ENCODE data around the gene PGAP2. TPM values are rescaled to one million over a fixed set of nuclear protein-coding genes. Genes with fewer than 3 reads are reported as not detected.
A peak's percentile ranks its signal among the peaks of the same experiment; 100 is the strongest.

PGAP2 gene
- total RNA-seq, 1 donor, result 15.2 TPM

DNA sequence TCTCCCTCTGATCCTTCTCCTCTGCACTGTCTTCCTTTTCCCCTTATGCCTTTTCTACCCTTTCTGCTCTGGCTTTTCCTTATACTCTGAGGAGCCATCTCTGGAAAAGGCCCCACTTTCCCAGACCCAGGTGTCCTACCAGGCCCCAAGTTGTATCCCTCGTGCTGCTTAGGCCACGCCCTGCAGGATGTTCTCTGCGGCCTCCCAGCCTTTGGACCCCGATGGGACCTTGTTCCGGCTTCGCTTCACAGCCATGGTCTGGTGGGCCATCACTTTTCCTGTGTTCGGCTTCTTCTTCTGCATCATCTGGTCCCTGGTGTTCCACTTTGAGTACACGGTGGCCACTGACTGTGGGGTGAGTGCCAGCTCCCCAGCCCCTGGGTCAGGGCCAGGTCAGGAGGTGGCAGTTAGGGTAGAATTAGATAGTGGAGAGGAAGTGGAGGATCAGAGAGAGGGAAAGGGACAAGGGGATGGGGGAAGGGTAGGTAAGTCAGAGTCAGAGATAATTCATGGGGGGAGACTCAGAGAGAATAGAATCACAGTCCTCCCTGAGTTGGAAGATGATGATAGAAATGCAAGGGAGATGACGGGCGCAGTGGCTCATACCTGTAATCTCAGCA, 8.9 kb downstream of the PGAP2 start:
- DNase-seq (ENCODE audit: low read depth), result no peak
- TF ChIP-seq CTCF (IDR thresholded peaks at IDR 0.05; ENCODE audit: insufficient read depth, low read length), result no peak
- no peak overlapping the region for H3K4me3 ChIP-seq (ENCODE audit: low read depth, low read length)

GRCh38 chr11:3820971-3821370, 12.6 kb downstream of the PGAP2 start:
- no peak overlapping the region for H3K4me3 ChIP-seq (ENCODE audit: low read depth, low read length)
- no peak for DNase-seq (ENCODE audit: low read depth)
- no peak for TF ChIP-seq CTCF (IDR thresholded peaks at IDR 0.05; ENCODE audit: insufficient read depth, low read length)

GRCh38 chr11:3822312-3822711, 14.0 kb downstream of the PGAP2 start:
- TF ChIP-seq CTCF (IDR thresholded peaks at IDR 0.05; ENCODE audit: insufficient read depth, low read length), result no peak
- H3K4me3 ChIP-seq (ENCODE audit: low read depth, low read length), result no peak overlapping the region
- no peak for DNase-seq (ENCODE audit: low read depth)

GRCh38 chr11:3823303-3823702, 14.9 kb downstream of the PGAP2 start:
- peak; percentile 76 for DNase-seq (ENCODE audit: low read depth)
- TF ChIP-seq CTCF (IDR thresholded peaks at IDR 0.05; ENCODE audit: insufficient read depth, low read length), result no peak
- H3K4me3 ChIP-seq (ENCODE audit: low read depth, low read length), result no peak overlapping the region

DNA sequence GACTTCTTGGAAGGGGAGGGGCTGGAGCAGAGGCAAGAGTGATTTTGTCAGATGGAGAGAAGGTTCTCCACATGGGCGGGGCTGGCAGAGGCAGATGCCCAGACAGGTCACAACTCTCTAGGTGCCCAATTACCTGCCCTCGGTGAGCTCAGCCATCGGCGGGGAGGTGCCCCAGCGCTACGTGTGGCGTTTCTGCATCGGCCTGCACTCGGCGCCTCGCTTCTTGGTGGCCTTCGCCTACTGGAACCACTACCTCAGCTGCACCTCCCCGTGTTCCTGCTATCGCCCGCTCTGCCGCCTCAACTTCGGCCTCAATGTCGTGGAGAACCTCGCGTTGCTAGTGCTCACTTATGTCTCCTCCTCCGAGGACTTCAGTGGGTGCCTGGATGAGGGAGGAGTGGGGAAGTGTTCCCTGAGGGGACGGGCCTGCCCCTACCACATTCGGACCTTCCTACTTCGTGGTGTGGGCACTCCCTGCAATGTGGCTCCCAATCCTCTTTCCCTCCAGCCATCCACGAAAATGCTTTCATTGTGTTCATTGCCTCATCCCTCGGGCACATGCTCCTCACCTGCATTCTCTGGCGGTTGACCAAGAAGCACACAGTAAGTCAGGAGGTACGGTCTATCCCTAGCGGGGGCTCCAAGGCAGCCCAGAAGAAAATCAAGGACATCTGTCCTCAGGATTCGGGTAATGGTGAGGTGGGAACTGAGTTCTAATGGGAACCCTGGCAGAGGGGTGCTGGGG, 15.6 kb downstream of the PGAP2 start:
- no peak overlapping the region for H3K4me3 ChIP-seq (ENCODE audit: low read depth, low read length)
- DNase-seq (ENCODE audit: low read depth), result no peak
- no peak for TF ChIP-seq CTCF (IDR thresholded peaks at IDR 0.05; ENCODE audit: insufficient read depth, low read length)

- no peak overlapping the region for H3K4me3 ChIP-seq (ENCODE audit: low read depth, low read length)
- peak; percentile 54 for TF ChIP-seq CTCF (IDR thresholded peaks at IDR 0.05; ENCODE audit: insufficient read depth, low read length)
- peak; percentile 16 for DNase-seq (ENCODE audit: low read depth)
These were observed 16.5 kb downstream of the PGAP2 start for GRCh38 chr11:3824714-3825472.
